ENCODE data around the gene CCNG2.

CCNG2 gene

GRCh38 chr4:77209936-77210335 is 52.9 kb downstream of the CCNG2 start:
- DNase-seq = no peak

- no peak for DNase-seq
These were observed 58.1 kb downstream of the CCNG2 start for GRCh38 chr4:77215107-77215506.

- no peak for DNase-seq
These were observed 60.5 kb downstream of the CCNG2 start for GRCh38 chr4:77217526-77217925.

- no peak for DNase-seq
These were observed 62.3 kb downstream of the CCNG2 start for GRCh38 chr4:77219266-77219665.
